GM23248 (cell line): ENCODE data around the gene PLCB4.

Experiments used
- EZH2 ChIP-seq: fragments of 200-600 bp; sonication (generic); IDR thresholded peaks from 2 replicates; pipeline ENCODE4 v1.6.1; 2018; ENCODE audit warnings: antibody characterized with exemption, mild to moderate bottlenecking; ENCODE audit not compliant: insufficient read depth, poor library complexity, severe bottlenecking
- EZH2phosphoT487 ChIP-seq: fragments of 200-600 bp; sonication (generic); IDR thresholded peaks from 2 replicates; pipeline ENCODE4 v1.6.1; 2018; ENCODE audit warnings: antibody characterized with exemption, moderate library complexity, mild to moderate bottlenecking, low read depth; ENCODE audit not compliant: insufficient read depth

DNA sequence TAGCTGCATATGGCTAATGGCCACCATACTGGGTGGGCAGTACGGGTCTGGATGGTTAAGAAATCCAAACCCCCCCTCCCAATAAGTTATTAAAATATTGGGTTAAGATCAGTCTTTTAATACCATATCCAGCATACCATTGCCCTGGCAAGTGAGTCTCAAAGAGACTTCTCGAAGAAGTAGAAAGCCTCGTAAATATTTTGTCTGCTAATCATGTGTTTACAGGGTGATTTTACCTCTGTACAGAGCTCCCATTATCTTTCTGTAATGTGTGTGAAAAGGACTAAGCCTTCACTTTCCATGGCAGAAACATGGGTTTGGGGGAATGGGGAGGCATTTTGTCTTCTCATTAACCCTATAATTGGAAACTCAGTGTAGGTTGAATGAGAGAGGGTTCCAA, 270.8 kb downstream of the PLCB4 start:
- TF ChIP-seq EZH2 (no peak), EZH2phosphoT487 (no peak)
